GM06990 (cell line): ENCODE data around the gene PGAP3.

ENCODE experiments used
- DNase-seq: peaks from one replicate; pipeline ENCODE4 v3.0.0-alpha.2; 2011; ENCODE audit not compliant: insufficient read length; ENCODE audit errors: extremely low read depth
- H3K27me3 ChIP-seq: replicated peaks from 2 replicates; pipeline ENCODE4 v1.6.0; 2011; ENCODE audit warnings: low read length; ENCODE audit not compliant: control insufficient read depth, insufficient read depth
- H3K36me3 ChIP-seq: 2 replicates; pipeline ENCODE4 v1.5.1; 2011; ENCODE audit warnings: low read length; ENCODE audit not compliant: control insufficient read depth, insufficient read depth
- H3K4me3 ChIP-seq: replicated peaks from 2 replicates; pipeline ENCODE4 v1.5.1; 2011; ENCODE audit warnings: low read depth, mild to moderate bottlenecking, control low read depth, low read length
- CTCF ChIP-seq: IDR thresholded peaks from 2 replicates; pipeline ENCODE4 v1.5.1; 2011; ENCODE audit warnings: low read length, control low read depth, mild to moderate bottlenecking, inconsistent platforms; ENCODE audit not compliant: insufficient read depth, poor library complexity, severe bottlenecking

The PGAP3 gene

GRCh38 chr17:39672522-39673334, 15.1 kb downstream of the PGAP3 start:
- H3K27me3 ChIP-seq: no peaks in the 10 kb centered on the region; the same call in 1 of the 2 replicates
- no peaks in the 10 kb centered on the region for H3K36me3 ChIP-seq
- no peak for TF ChIP-seq CTCF
- DNase-seq: no peak
- no peak overlapping the region for H3K4me3 ChIP-seq

GRCh38 chr17:39671651-39672521, 16.0 kb downstream of the PGAP3 start:
- Histone ChIP-seq H3K36me3 (no peaks in the 10 kb centered on the region), H3K27me3 (no peaks in the 10 kb centered on the region; the same call in 1 of the 2 replicates), H3K4me3 (no peak overlapping the region)
- no peak for DNase-seq
- peak; percentile 65 for TF ChIP-seq CTCF

GRCh38 chr17:39670746-39671145, 17.1 kb downstream of the PGAP3 start:
- no peak for DNase-seq
- no peak for TF ChIP-seq CTCF
- no peaks in the 10 kb centered on the region for H3K36me3 ChIP-seq
- no peak overlapping the region for H3K4me3 ChIP-seq
- H3K27me3 ChIP-seq: no peaks in the 10 kb centered on the region; the same call in 1 of the 2 replicates

GRCh38 chr17:39669897-39670735, 17.7 kb downstream of the PGAP3 start:
- Histone ChIP-seq H3K27me3 (no peaks in the 10 kb centered on the region; the same call in 1 of the 2 replicates), H3K36me3 (no peaks in the 10 kb centered on the region), H3K4me3 (no peak overlapping the region)
- no peak for TF ChIP-seq CTCF
- no peak for DNase-seq

- TF ChIP-seq CTCF: peak; percentile 78
- no peaks in the 10 kb centered on the region for H3K36me3 ChIP-seq
- DNase-seq: peak; percentile 69
- H3K27me3 ChIP-seq: no peaks in the 10 kb centered on the region; the same call in 1 of the 2 replicates
- H3K4me3 ChIP-seq: peak within 1 kb of the TSS; percentile 28
Observed at GRCh38 chr17:39667945-39668924, 19.6 kb downstream of the PGAP3 start, which contains the start of gene PNMT. Gene PNMT, plus strand, starts transcription at chr17:39668453. Its CDS starts 23 bp downstream, at chr17:39668476.
